Stimulated activated naive CD8-positive, alpha-beta T cell treated with anti-CD3 and anti-CD28 coated beads, Interleukin-15, Interleukin-2, amounts not matched to agents 100 ng/mL and 50 ng/mL, for 24 hours (primary cell): ENCODE results near the gene WDR53.
A peak's percentile ranks its signal among the peaks of the same experiment; 100 is the strongest.
"Not testable (repeated sequence)": the region's sequence is repeated elsewhere in the genome, so short reads cannot be mapped to it uniquely, and the experiment has no call there.

Experiments
- H3K27ac Mint-ChIP-seq: one replicate; pipeline ENCODE4 v1.8.0; 2021; ENCODE audit warnings: mild to moderate bottlenecking, mixed read lengths
- H3K27me3 Mint-ChIP-seq: one replicate; pipeline ENCODE4 v1.8.0; 2021; ENCODE audit warnings: mixed read lengths
- H3K36me3 Mint-ChIP-seq: one replicate; pipeline ENCODE4 v1.8.0; 2021; ENCODE audit warnings: low read depth, mixed read lengths
- H3K4me1 Mint-ChIP-seq: one replicate; pipeline ENCODE4 v1.8.0; 2021; ENCODE audit warnings: low read depth, mixed read lengths
- H3K4me3 Mint-ChIP-seq: one replicate; pipeline ENCODE4 v1.8.0; 2021; ENCODE audit warnings: mild to moderate bottlenecking, mixed read lengths
- H3K9me3 Mint-ChIP-seq: one replicate; pipeline ENCODE4 v1.8.0; 2021; ENCODE audit warnings: mixed read lengths

Gene WDR53

GRCh38 chr3:196546537-196546936 is 21.8 kb downstream of the WDR53 start:
- Mint-ChIP-seq H3K4me3 (no peak overlapping the region), H3K9me3 (peaks cover 7% of the 10 kb centered on the region), H3K27me3 (no peaks in the 10 kb centered on the region), H3K27ac (no peak overlapping the region), H3K4me1 (no peaks in the 10 kb centered on the region), H3K36me3 (no peaks in the 10 kb centered on the region)

GRCh38 chr3:196544491-196544992 is 23.8 kb downstream of the WDR53 start:
- Mint-ChIP-seq H3K9me3 (no peaks in the 10 kb centered on the region), H3K27me3 (no peaks in the 10 kb centered on the region), H3K27ac (no peak overlapping the region), H3K4me3 (no peak overlapping the region), H3K4me1 (no peaks in the 10 kb centered on the region), H3K36me3 (no peaks in the 10 kb centered on the region)

DNA sequence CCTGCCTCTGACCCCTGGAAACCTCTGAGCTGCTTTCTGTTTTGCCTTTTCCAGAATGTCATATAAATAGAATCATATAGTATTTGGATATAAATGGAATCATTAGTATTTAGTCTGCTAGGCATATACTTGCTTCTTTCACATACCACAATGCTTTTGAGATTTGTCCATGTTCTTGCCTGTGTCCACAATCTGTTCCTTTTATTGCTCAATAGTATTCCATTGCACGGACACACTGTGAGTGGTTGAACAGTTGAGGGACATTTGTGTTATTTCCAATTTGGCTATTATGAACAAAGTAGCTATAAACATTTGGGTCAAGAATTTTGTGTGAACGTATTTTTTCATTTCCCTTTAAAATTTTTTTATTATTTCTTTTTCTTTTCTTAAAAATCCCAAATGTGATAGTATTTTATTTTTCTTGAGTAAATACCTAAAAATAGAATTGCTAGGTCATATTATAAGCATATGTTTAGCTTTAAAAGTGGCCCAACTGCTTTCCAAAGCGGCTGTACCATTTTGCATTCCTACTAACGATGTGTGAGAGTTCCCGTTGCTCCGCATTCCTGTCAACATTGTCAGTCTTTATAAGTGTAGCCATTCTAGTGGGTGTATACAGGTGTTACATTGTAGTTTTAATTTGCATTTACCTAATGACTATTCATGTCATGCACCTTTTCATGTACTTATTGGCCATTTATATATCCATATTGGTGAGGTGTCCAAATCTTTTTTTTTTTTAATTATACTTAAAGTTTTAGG is 26.5 kb downstream of the WDR53 start:
- H3K27me3 Mint-ChIP-seq = peaks cover 4% of the 10 kb centered on the region
- H3K27ac Mint-ChIP-seq = no peak overlapping the region
- no peaks in the 10 kb centered on the region for H3K4me1 Mint-ChIP-seq

GRCh38 chr3:196537319-196537984 is 30.9 kb downstream of the WDR53 start:
- Mint-ChIP-seq H3K27ac (peak overlapping the region; percentile 17), H3K4me3 (no peak overlapping the region), H3K36me3 (no peaks in the 10 kb centered on the region), H3K4me1 (no peaks in the 10 kb centered on the region), H3K27me3 (peaks cover 4% of the 10 kb centered on the region), H3K9me3 (no peaks in the 10 kb centered on the region)

More for the DNA sequence above, 26.5 kb downstream of the WDR53 start:
- Mint-ChIP-seq H3K4me3 (no peak overlapping the region), H3K9me3 (no peaks in the 10 kb centered on the region), H3K36me3 (no peaks in the 10 kb centered on the region)

GRCh38 chr3:196533260-196533681 is 35.1 kb downstream of the WDR53 start:
- Mint-ChIP-seq H3K4me3 (no peak overlapping the region), H3K9me3 (peaks cover 6% of the 10 kb centered on the region), H3K27ac (no peak overlapping the region), H3K4me1 (peaks cover 7% of the 10 kb centered on the region), H3K36me3 (no peaks in the 10 kb centered on the region), H3K27me3 (peaks cover 17% of the 10 kb centered on the region)

- H3K4me3 Mint-ChIP-seq = no peak overlapping the region
- H3K36me3 Mint-ChIP-seq = no peaks in the 10 kb centered on the region
- H3K27me3 Mint-ChIP-seq = peaks cover 17% of the 10 kb centered on the region
- peaks cover 6% of the 10 kb centered on the region for H3K9me3 Mint-ChIP-seq
- H3K4me1 Mint-ChIP-seq = peaks cover 16% of the 10 kb centered on the region
- no peak overlapping the region for H3K27ac Mint-ChIP-seq
These were observed 36.9 kb downstream of the WDR53 start for GRCh38 chr3:196531418-196531817.

DNA sequence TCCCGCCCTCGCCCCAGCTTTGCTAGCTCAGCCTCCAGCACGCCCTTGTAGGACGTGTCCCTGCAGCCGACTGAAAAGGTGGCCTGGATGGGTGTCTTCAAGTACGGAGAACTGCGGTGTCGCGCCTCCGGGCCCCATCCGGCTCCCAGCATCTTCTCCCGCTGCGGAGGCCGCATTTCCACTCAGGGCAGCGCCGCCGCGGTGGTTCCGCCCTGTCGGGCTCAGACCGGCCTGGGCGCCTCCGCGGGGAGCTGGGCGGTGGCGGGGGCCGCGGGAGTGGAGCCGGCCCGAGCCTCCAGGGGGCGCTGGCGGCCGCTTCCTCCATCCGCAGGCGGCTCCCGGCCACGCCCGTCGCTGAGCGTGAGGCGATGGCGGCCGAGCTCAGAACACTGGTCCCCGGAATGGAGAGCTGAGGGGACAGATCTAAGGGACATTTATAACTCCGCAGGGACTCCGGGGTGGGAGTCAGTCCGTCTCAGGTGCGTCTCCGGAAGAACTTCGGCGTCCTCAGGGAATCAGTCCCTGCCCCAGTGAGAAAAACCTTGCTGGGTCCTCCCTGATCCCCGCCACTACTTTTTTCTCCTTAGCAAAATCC is 39.6 kb downstream of the WDR53 start:
- Mint-ChIP-seq H3K27ac (no peak overlapping the region), H3K36me3 (no peaks in the 10 kb centered on the region), H3K9me3 (peaks cover 6% of the 10 kb centered on the region), H3K4me1 (peaks cover 16% of the 10 kb centered on the region), H3K4me3 (peak overlapping the region; percentile 66), H3K27me3 (peaks cover 17% of the 10 kb centered on the region)

GRCh38 chr3:196525141-196525540 is 43.2 kb downstream of the WDR53 start:
- Mint-ChIP-seq H3K4me1 (peaks cover 16% of the 10 kb centered on the region), H3K9me3 (peaks cover 15% of the 10 kb centered on the region), H3K27me3 (peaks cover 4% of the 10 kb centered on the region), H3K27ac (no peak overlapping the region), H3K4me3 (no peak overlapping the region), H3K36me3 (peaks cover 4% of the 10 kb centered on the region)

GRCh38 chr3:196524527-196524926 is 43.8 kb downstream of the WDR53 start:
- peaks cover 4% of the 10 kb centered on the region for H3K27me3 Mint-ChIP-seq
- no peak overlapping the region for H3K4me3 Mint-ChIP-seq
- H3K9me3 Mint-ChIP-seq = peaks cover 18% of the 10 kb centered on the region
- no peak overlapping the region for H3K27ac Mint-ChIP-seq
- peaks cover 16% of the 10 kb centered on the region for H3K4me1 Mint-ChIP-seq
- peaks cover 7% of the 10 kb centered on the region for H3K36me3 Mint-ChIP-seq

DNA sequence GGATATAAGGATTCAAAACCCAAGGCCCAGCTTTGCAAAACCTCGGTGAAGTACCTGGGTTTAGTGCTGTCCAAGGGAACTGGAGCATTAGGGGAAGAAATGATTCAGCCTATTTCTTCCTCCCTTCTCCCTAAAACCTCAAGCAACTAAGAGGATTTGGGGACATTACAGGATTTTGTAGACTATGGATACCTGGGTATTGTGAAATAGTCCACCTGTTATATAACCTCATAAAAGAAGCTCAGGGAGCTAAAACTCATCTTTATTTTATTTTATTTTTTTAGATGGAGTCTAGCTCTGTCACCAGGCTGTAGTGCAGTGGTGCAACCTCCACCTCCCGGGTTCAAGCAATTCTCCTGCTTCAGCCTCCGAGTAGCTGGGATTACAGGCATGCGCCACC is 44.5 kb downstream of the WDR53 start:
- peaks cover 12% of the 10 kb centered on the region for H3K4me1 Mint-ChIP-seq
- H3K4me3 Mint-ChIP-seq = no peak overlapping the region
- H3K9me3 Mint-ChIP-seq = peaks cover 25% of the 10 kb centered on the region
- peaks cover 14% of the 10 kb centered on the region for H3K36me3 Mint-ChIP-seq
- H3K27me3 Mint-ChIP-seq = peaks cover 4% of the 10 kb centered on the region
- no peak overlapping the region for H3K27ac Mint-ChIP-seq

GRCh38 chr3:196521291-196521690 is 47.1 kb downstream of the WDR53 start:
- H3K27ac Mint-ChIP-seq, H3K27me3 Mint-ChIP-seq: not testable (repeated sequence)

GRCh38 chr3:196519718-196520082 is 48.7 kb downstream of the WDR53 start:
- Mint-ChIP-seq H3K36me3 (peaks cover 14% of the 10 kb centered on the region), H3K27me3 (no peaks in the 10 kb centered on the region), H3K9me3 (peaks cover 29% of the 10 kb centered on the region), H3K27ac (no peak overlapping the region), H3K4me1 (no peaks in the 10 kb centered on the region), H3K4me3 (no peak overlapping the region)

More at GRCh38 chr3:196521291-196521690, 47.1 kb downstream of the WDR53 start:
- H3K36me3 Mint-ChIP-seq = peaks cover 14% of the 10 kb centered on the region
- H3K4me3 Mint-ChIP-seq, H3K4me1 Mint-ChIP-seq: not testable (repeated sequence)
- peaks cover 25% of the 10 kb centered on the region for H3K9me3 Mint-ChIP-seq

DNA sequence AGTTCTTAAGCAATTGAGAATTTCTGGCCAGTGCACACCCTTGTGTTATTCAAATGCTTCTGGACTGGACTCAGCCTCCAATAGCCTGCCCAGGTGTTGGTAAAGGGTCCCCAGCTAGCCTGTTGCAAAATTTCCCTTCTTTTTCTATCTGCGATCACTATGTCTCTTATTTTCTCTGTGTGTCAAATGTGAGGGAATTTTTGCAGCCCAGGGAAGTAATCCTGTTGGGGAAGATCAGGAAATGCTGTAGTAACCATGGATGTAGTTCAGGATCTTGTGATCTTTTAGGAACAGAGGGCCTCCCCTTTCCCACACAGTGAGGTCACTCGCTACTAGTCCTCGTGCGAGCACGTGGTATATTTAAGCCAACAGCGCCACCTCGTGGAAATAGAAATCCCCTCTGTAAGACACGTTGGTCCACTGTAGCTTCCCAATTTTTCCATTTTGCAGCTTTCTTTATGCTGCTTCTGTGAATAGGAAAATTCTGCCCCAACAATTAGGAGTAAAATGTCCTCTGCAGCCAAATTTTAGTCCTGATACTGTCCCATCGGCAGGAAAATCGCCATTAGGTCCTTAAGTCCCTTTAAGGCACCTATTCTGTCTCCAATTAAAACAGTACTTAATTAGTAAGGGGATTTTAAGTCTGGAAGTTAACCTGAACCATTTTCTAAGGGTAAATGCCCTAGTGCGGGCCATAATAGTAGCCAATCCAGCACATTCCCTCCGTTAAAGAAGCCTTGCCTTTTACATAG is 49.2 kb downstream of the WDR53 start:
- Mint-ChIP-seq H3K9me3 (peaks cover 29% of the 10 kb centered on the region), H3K4me1 (no peaks in the 10 kb centered on the region), H3K4me3 (no peak overlapping the region), H3K36me3 (peaks cover 14% of the 10 kb centered on the region), H3K27me3 (no peaks in the 10 kb centered on the region), H3K27ac (no peak overlapping the region)

DNA sequence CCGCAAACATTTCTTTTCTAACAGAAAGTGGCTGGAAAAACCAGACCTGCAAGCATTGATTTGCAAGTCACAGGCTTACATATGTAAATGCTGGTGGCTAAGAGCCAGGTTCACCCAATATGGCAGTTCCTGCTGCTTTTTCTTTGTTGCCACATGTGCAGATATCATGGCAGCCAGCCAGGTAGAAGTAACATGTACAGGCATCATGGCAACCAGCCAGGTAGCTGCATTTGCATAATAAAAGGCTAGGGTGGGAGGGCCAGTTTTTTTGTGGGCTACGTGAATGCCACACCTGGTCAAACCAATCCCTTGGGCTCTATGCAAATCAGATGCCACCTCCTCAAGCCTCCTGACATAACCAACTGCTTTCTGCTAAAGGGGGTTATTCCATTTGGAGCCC is 50.4 kb downstream of the WDR53 start:
- Mint-ChIP-seq H3K27ac (no peak overlapping the region), H3K36me3 (peaks cover 14% of the 10 kb centered on the region), H3K9me3 (peaks cover 29% of the 10 kb centered on the region), H3K4me3 (no peak overlapping the region), H3K4me1 (no peaks in the 10 kb centered on the region), H3K27me3 (no peaks in the 10 kb centered on the region)
